Measurements from ENCODE around the gene TPCN2.
A peak's percentile ranks its signal among the peaks of the same experiment; 100 is the strongest.

The TPCN2 gene

DNA sequence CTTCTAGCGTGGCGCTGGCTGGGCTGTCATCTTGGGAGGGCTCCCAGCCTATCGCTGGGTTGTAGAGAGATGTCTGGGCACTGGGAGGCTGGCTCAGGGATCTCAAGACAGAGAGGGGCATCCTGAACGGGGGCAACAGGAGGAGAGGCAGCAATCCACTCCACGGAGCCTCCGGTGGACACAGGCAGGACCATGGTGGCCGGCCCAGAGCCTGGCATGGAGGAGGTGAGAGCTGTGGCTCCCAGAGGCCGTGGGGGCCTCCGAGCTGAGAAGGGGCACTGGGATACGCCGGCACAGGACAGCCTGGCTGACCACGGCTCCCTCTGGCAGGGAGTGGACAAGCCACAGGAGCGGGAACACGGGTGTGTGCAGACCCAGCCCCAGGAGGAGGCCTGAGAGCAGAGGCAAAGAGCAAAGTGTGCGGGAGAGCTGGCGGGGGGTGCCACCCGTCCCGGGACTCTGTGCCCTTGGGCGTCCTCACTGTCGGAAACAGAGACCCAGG lies 44.8 kb upstream of the TPCN2 start:
- H3K4me1 ChIP-seq (ENCODE audit: control insufficient read depth in 2 of 2, insufficient read depth in 2 of 2, low read length in 2 of 2), result peaks cover 15 to 17% of the 10 kb centered on the region in 2 donors
- H3K36me3 ChIP-seq (ENCODE audit: control insufficient read depth in 2 of 2, insufficient read depth in 2 of 2, low read length in 2 of 2), result no peaks in the 10 kb centered on the region
- no peak overlapping the region for H3K9ac ChIP-seq (ENCODE audit: low read depth in 1 of 2, low read length in 2 of 2)
- H3K27ac ChIP-seq (ENCODE audit: low read depth in 2 of 2, low read length in 2 of 2), result peak overlapping the region in 1 of 2 donors; percentile 27
- H3K4me3 ChIP-seq (ENCODE audit: low read length in 2 of 2), result no peak overlapping the region
- H3K27me3 ChIP-seq (ENCODE audit: control insufficient read depth in 2 of 2, insufficient read depth in 2 of 2, low read length in 2 of 2), result no peaks in the 10 kb centered on the region
- no peaks in the 10 kb centered on the region for H3K9me3 ChIP-seq (ENCODE audit: control insufficient read depth in 2 of 2, low read length in 2 of 2)

DNA sequence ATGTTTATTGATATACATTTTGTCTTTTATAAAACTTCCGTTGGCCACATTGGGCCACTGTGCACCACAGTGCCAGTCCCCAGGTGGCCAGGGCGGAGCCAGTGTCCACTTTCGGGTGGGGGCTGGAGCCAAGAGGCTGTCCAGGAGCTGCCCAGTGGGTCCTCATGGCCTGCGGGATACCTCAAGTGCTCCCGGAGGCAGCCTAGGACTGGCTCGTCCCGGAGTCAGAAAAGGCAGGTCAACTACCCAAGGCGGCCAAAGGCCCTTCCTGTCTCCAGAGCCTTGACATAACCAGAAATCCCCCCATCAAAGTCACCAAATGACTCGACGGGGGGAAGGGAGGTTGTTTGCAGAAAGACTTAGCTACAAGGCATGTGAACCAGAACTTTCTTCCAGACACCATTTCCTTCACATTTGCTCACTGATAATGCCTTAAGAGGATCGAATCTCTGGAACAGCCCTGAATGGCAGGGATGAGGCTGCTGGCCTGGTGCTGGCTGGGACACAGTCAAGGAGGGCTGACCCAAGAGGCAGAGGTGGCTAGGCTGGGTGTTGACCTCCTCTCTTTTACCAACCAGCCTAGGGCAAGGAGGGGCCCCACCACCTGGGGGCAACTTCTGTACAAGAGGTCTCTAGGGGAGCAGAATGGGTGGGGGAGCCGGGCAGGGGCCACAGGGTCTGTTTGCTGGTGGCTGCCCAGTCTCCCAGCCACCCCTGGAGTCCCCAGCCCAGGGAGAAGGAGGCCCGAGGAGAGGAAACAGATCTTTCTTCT lies 44.1 kb upstream of the TPCN2 start:
- H3K4me3 ChIP-seq (ENCODE audit: low read length in 2 of 2), result no peak overlapping the region
- no peak overlapping the region for H3K9ac ChIP-seq (ENCODE audit: low read depth in 1 of 2, low read length in 2 of 2)
- no peak overlapping the region for H3K27ac ChIP-seq (ENCODE audit: low read depth in 2 of 2, low read length in 2 of 2)
- peaks cover 17 to 18% of the 10 kb centered on the region in 2 donors for H3K4me1 ChIP-seq (ENCODE audit: control insufficient read depth in 2 of 2, insufficient read depth in 2 of 2, low read length in 2 of 2)
- H3K9me3 ChIP-seq (ENCODE audit: control insufficient read depth in 2 of 2, low read length in 2 of 2), result no peaks in the 10 kb centered on the region
- no peaks in the 10 kb centered on the region for H3K36me3 ChIP-seq (ENCODE audit: control insufficient read depth in 2 of 2, insufficient read depth in 2 of 2, low read length in 2 of 2)
- H3K27me3 ChIP-seq (ENCODE audit: control insufficient read depth in 2 of 2, insufficient read depth in 2 of 2, low read length in 2 of 2), result peaks cover 0 to 6% of the 10 kb centered on the region in 2 donors

DNA sequence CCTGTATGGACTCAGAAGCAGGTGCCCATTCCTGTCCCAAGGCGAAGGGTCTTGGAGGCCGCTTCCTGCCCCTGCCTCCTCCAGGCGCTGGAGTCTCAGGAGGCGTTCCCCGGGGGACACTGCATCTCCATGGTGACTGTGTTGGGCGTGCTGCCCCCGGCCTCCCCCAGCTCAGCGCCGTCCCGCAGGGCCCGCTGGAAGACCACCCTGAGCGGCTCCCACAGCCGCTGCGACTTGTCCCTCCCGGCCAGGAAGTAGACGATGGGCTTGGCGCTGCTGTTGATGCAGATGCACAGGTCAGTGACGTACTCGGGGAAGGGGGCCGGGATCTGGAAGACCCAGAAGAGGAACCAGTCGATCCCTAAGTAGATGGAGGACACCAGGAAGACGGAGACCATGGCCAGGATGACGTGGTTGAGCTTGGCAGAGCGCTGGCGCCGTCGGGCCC lies 43.5 kb upstream of the TPCN2 start:
- H3K27ac ChIP-seq (ENCODE audit: low read depth in 2 of 2, low read length in 2 of 2), result no peak overlapping the region
- peaks cover 0 to 6% of the 10 kb centered on the region in 2 donors for H3K27me3 ChIP-seq (ENCODE audit: control insufficient read depth in 2 of 2, insufficient read depth in 2 of 2, low read length in 2 of 2)
- H3K9ac ChIP-seq (ENCODE audit: low read depth in 1 of 2, low read length in 2 of 2), result no peak overlapping the region
- H3K4me1 ChIP-seq (ENCODE audit: control insufficient read depth in 2 of 2, insufficient read depth in 2 of 2, low read length in 2 of 2), result peaks cover 18 to 22% of the 10 kb centered on the region in 2 donors
- no peak overlapping the region for H3K4me3 ChIP-seq (ENCODE audit: low read length in 2 of 2)
- no peaks in the 10 kb centered on the region for H3K9me3 ChIP-seq (ENCODE audit: control insufficient read depth in 2 of 2, low read length in 2 of 2)
- H3K36me3 ChIP-seq (ENCODE audit: control insufficient read depth in 2 of 2, insufficient read depth in 2 of 2, low read length in 2 of 2), result no peaks in the 10 kb centered on the region

DNA sequence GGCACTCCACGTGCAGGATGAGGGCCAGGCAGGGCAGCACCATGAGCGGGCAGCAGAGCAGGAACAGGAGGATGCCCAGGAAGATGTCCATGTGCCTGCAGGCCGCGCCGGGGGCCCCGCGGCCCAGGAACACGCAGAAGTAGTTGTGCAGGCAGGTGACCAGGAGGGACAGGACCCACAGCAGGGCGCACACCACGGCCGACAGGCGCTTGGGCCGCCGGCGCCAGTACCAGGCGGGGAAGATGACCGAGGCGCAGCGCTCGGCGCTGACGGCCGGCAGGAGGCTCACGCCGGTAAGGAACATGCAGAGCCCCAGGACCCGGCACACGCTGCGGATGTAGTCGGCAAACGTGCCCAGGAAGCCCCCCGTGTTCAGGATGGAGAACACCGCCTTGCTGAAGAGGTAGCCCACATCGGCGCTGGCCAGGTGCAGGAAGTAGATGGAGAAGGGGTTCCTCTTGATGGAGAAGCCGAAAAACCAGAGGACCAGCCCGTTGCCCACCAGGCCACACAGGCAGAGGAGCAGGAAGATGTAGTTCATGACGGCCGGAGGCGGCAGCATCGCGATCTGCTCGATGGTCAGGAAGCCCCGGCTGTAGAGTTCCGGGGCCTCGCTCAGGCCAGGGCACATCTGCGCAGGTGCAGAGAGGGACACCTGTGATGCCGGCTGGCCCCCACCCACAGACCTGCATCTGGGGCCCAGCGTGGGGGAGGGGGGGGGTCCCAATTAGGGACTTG lies 42.9 kb upstream of the TPCN2 start:
- peaks cover 0 to 6% of the 10 kb centered on the region in 2 donors for H3K27me3 ChIP-seq (ENCODE audit: control insufficient read depth in 2 of 2, insufficient read depth in 2 of 2, low read length in 2 of 2)
- no peak overlapping the region for H3K27ac ChIP-seq (ENCODE audit: low read depth in 2 of 2, low read length in 2 of 2)
- H3K9me3 ChIP-seq (ENCODE audit: control insufficient read depth in 2 of 2, low read length in 2 of 2), result no peaks in the 10 kb centered on the region
- peaks cover 18 to 23% of the 10 kb centered on the region in 2 donors for H3K4me1 ChIP-seq (ENCODE audit: control insufficient read depth in 2 of 2, insufficient read depth in 2 of 2, low read length in 2 of 2)
- no peak overlapping the region for H3K4me3 ChIP-seq (ENCODE audit: low read length in 2 of 2)
- H3K36me3 ChIP-seq (ENCODE audit: control insufficient read depth in 2 of 2, insufficient read depth in 2 of 2, low read length in 2 of 2), result no peaks in the 10 kb centered on the region
- no peak overlapping the region for H3K9ac ChIP-seq (ENCODE audit: low read depth in 1 of 2, low read length in 2 of 2)

DNA sequence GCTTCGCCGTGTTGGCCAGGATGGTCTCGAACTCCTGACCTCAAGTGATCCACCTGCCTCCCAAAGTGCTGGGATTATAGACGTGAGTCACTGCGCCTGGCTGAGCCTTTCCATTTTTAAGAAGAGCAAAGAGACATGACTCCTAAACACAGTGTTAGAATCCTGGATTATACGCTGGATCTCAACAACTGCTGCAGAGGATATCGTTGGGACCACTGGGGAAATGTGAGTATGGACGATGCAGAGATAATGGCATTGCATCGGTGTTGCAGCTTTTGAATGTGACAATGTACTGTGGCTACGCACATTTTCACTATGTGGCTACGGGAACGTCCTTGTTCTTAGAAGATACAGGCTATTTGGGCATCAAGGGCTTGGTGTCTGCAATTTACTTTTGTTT lies 41.9 kb upstream of the TPCN2 start:
- Histone ChIP-seq H3K27ac (ENCODE audit: low read depth in 2 of 2, low read length in 2 of 2) (no peak overlapping the region), H3K36me3 (ENCODE audit: control insufficient read depth in 2 of 2, insufficient read depth in 2 of 2, low read length in 2 of 2) (no peaks in the 10 kb centered on the region)

DNA sequence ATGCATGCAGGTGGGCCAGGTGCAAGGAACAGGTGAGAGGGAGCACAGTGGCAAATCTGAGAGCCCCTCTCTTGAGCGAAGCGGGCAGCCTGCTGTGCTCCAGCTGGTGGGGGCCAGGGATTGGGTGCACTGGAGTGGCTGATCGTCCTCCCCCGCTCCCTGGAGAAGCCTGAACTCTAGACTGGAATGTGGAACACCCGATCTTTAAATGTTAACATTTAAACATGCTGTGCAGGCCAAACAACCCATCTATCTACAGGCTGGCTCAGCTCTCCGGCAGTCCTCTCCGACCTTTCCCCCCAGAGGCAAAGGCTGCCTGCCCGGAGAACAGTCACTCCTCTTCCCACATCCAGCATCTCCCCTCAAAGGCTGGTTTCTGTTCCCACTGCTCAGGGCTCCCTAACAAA lies 40.8 kb upstream of the TPCN2 start:
- H3K27ac ChIP-seq (ENCODE audit: low read depth in 2 of 2, low read length in 2 of 2), result peak overlapping the region; percentile 60 to 83
- H3K4me1 ChIP-seq (ENCODE audit: control insufficient read depth in 2 of 2, insufficient read depth in 2 of 2, low read length in 2 of 2), result peaks cover 18 to 19% of the 10 kb centered on the region in 2 donors
- H3K4me3 ChIP-seq (ENCODE audit: low read length in 2 of 2), result no peak overlapping the region
- H3K36me3 ChIP-seq (ENCODE audit: control insufficient read depth in 2 of 2, insufficient read depth in 2 of 2, low read length in 2 of 2), result no peaks in the 10 kb centered on the region
- no peak overlapping the region for H3K9ac ChIP-seq (ENCODE audit: low read depth in 1 of 2, low read length in 2 of 2)
- H3K27me3 ChIP-seq (ENCODE audit: control insufficient read depth in 2 of 2, insufficient read depth in 2 of 2, low read length in 2 of 2), result peaks cover 8 to 15% of the 10 kb centered on the region in 2 donors
- no peaks in the 10 kb centered on the region for H3K9me3 ChIP-seq (ENCODE audit: control insufficient read depth in 2 of 2, low read length in 2 of 2)

More for the DNA sequence above, 41.9 kb upstream of the TPCN2 start:
- Histone ChIP-seq H3K4me1 (ENCODE audit: control insufficient read depth in 2 of 2, insufficient read depth in 2 of 2, low read length in 2 of 2) (peaks cover 18 to 19% of the 10 kb centered on the region in 2 donors), H3K27me3 (ENCODE audit: control insufficient read depth in 2 of 2, insufficient read depth in 2 of 2, low read length in 2 of 2) (peaks cover 3 to 11% of the 10 kb centered on the region in 2 donors), H3K9ac (ENCODE audit: low read depth in 1 of 2, low read length in 2 of 2) (no peak overlapping the region), H3K9me3 (ENCODE audit: control insufficient read depth in 2 of 2, low read length in 2 of 2) (no peaks in the 10 kb centered on the region), H3K4me3 (ENCODE audit: low read length in 2 of 2) (no peak overlapping the region)

DNA sequence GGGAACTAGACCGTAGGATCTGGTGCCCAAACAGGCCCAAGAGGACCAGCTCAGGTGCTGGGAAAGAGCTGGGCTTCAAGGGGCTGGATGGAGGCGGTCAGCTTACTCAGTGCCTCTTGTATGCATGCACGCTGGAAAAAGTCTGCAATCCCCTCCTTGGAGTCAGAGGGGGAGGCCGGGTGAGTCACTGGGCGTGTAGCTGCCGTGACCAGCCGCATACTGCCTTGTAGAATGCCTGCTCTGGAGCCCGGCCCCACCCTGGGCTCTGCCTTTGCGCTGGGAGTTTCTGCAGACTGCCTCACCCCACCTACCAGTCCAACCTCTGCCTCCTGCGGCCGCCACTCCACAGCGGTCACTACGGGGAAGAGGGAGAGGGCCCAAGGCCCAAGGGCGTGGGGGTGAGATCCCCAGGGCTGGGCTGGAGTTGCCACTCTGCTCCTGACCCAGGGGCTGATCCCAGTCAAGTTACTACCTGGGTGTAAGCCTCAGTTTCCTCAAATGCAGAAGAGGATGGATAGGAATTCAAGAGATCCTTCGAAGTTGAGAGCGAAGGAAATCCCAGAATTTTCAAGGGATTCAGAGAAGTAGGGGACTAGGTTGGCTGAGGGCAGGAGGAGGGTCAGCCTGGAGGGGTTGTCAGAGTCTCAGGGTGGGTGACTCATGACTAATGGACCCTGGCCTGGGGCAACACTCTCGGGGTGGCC lies 39.8 kb upstream of the TPCN2 start:
- H3K27ac ChIP-seq (ENCODE audit: low read depth in 2 of 2, low read length in 2 of 2), result peak overlapping the region; percentile 60 to 83
- peaks cover 18 to 19% of the 10 kb centered on the region in 2 donors for H3K4me1 ChIP-seq (ENCODE audit: control insufficient read depth in 2 of 2, insufficient read depth in 2 of 2, low read length in 2 of 2)
- H3K9me3 ChIP-seq (ENCODE audit: control insufficient read depth in 2 of 2, low read length in 2 of 2), result no peaks in the 10 kb centered on the region
- H3K36me3 ChIP-seq (ENCODE audit: control insufficient read depth in 2 of 2, insufficient read depth in 2 of 2, low read length in 2 of 2), result no peaks in the 10 kb centered on the region
- H3K9ac ChIP-seq (ENCODE audit: low read depth in 1 of 2, low read length in 2 of 2), result no peak overlapping the region
- peak overlapping the region in 1 of 2 donors; percentile 14 for H3K4me3 ChIP-seq (ENCODE audit: low read length in 2 of 2)
- peaks cover 9 to 19% of the 10 kb centered on the region in 2 donors for H3K27me3 ChIP-seq (ENCODE audit: control insufficient read depth in 2 of 2, insufficient read depth in 2 of 2, low read length in 2 of 2)

DNA sequence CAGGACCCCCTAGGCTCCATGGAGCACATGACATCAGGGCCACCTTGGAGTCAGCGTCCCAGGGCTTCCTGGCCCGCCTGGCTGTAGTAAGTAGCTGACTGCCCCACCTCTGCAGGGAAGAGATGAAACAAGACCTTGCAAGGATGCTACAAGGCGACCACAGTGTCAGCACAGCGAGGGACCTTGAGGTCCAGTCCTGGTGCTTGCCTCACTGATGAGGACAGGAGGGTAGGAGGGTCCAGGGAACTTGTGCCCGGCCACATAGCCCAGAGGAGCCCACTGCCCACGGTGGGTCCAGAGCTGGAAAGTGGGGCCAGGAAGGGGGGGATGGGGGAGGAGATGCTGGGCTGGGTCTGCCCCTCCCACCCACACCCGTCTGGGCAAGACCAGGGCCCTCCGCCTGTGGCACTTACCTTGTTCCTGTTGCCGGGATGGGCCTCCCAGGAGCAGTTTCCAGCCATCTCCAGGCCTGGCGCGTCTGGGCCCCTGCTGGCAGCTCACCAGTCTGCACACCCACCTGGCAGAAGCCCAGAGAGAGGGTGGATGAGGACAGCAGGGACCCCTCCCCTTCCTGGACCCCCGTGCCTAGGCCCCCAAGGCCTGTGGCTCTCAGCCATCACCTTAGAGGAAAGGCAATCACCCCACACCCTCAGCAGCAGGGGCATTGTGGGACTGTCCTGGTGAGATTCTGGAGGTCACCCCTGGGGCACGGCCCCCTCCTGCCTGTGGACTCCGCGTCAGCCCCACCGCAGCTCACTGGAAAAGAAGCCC lies 39.1 kb upstream of the TPCN2 start:
- Histone ChIP-seq H3K9me3 (ENCODE audit: control insufficient read depth in 2 of 2, low read length in 2 of 2) (no peaks in the 10 kb centered on the region), H3K27ac (ENCODE audit: low read depth in 2 of 2, low read length in 2 of 2) (peak overlapping the region; percentile 60 to 83), H3K36me3 (ENCODE audit: control insufficient read depth in 2 of 2, insufficient read depth in 2 of 2, low read length in 2 of 2) (no peaks in the 10 kb centered on the region), H3K4me3 (ENCODE audit: low read length in 2 of 2) (peak overlapping the region in 1 of 2 donors; percentile 67), H3K4me1 (ENCODE audit: control insufficient read depth in 2 of 2, insufficient read depth in 2 of 2, low read length in 2 of 2) (peaks cover 18 to 19% of the 10 kb centered on the region in 2 donors), H3K9ac (ENCODE audit: low read depth in 1 of 2, low read length in 2 of 2) (no peak overlapping the region), H3K27me3 (ENCODE audit: control insufficient read depth in 2 of 2, insufficient read depth in 2 of 2, low read length in 2 of 2) (peaks cover 15 to 19% of the 10 kb centered on the region in 2 donors)

DNA sequence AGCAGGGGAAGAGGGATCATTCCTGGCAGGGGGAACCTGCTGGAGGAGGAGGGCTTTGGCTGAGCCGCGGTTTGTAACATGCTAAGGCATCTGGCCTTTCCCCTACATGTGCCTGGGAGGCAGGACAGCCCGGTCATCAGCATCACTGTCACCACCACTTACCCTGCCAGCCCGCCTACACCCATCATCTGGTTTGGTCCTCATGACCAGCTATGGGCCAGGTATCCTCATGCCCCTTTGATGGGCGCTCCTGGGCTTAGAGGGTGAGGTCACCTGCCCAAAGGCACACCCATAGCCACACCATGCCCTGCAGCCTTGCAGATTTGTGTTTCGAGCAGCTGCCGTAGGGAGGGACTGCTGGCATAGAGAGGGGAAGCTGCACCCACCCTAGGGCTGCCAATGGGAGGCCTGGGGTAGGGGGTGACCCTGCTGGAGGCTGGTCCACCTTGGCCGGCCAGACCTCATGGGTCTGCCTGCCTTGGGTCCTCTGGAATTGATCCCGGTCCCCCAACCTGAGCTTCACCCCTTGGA lies 38.3 kb upstream of the TPCN2 start:
- H3K4me3 ChIP-seq (ENCODE audit: low read length in 2 of 2), result peak overlapping the region; percentile 10 to 67
- no peaks in the 10 kb centered on the region for H3K9me3 ChIP-seq (ENCODE audit: control insufficient read depth in 2 of 2, low read length in 2 of 2)
- peaks cover 18 to 19% of the 10 kb centered on the region in 2 donors for H3K4me1 ChIP-seq (ENCODE audit: control insufficient read depth in 2 of 2, insufficient read depth in 2 of 2, low read length in 2 of 2)
- H3K36me3 ChIP-seq (ENCODE audit: control insufficient read depth in 2 of 2, insufficient read depth in 2 of 2, low read length in 2 of 2), result no peaks in the 10 kb centered on the region
- peaks cover 15 to 19% of the 10 kb centered on the region in 2 donors for H3K27me3 ChIP-seq (ENCODE audit: control insufficient read depth in 2 of 2, insufficient read depth in 2 of 2, low read length in 2 of 2)
- peak overlapping the region; percentile 26 to 52 for H3K9ac ChIP-seq (ENCODE audit: low read depth in 1 of 2, low read length in 2 of 2)
- H3K27ac ChIP-seq (ENCODE audit: low read depth in 2 of 2, low read length in 2 of 2), result peak overlapping the region; percentile 46 to 83

All from mucosa of rectum (tissue), 2 donors.